ENCODE results near the gene SRA1. TPM values are rescaled to one million over a fixed set of nuclear protein-coding genes. Genes with fewer than 3 reads are reported as not detected.

SRA1 gene
- total and polyA plus RNA-seq, 2 of the 4 experiments (the other 2 are of a cell fraction): 52.9 to 54.8 TPM

- Histone ChIP-seq H3K9ac (ENCODE audit: low read depth, low read length) (no peak overlapping the region), H3K36me3 (ENCODE audit: control insufficient read depth, insufficient read depth, low read length) (no peaks in the 10 kb centered on the region), H3K18ac (ENCODE audit: low read depth, low read length) (no peak overlapping the region), H4K5ac (ENCODE audit: low read depth, low read length) (no peak overlapping the region), H3K56ac (ENCODE audit: extremely low read depth, insufficient read depth, low read length) (no peak overlapping the region), H3K4me1 (ENCODE audit: control insufficient read depth, insufficient read depth, low read length) (peaks cover 12% of the 10 kb centered on the region), H2AK5ac (ENCODE audit: low read depth, low read length) (peak overlapping the region; percentile 79; the same call in 1 of the 2 replicates), H3K4ac (ENCODE audit: low read depth, low read length) (peak overlapping the region; percentile 50), H3K79me1 (ENCODE audit: low read depth in 1 of 2, low read length in 2 of 2) (no peaks in the 10 kb centered on the region), H3K9me3 (ENCODE audit: control insufficient read depth, insufficient read depth, low read length) (no peaks in the 10 kb centered on the region), H3K14ac (replicated peaks; ENCODE audit: low read depth, low read length) (peak overlapping the region; percentile 15; the same call in 1 of the 2 replicates), H4K91ac (ENCODE audit: insufficient read depth, low read depth, low read length) (no peak overlapping the region), H3K27ac (ENCODE audit: insufficient read depth, low read length) (no peak overlapping the region), H2AK9ac (replicated peaks; ENCODE audit: low read depth, low read length, poor library complexity) (peak overlapping the region; percentile 69), H2BK120ac (ENCODE audit: low read depth, low read length) (peak overlapping the region; percentile 22; the same call in 1 of the 2 replicates), H2BK5ac (ENCODE audit: low read depth, low read length, poor library complexity, severe bottlenecking) (no peak overlapping the region), H3K4me3 (ENCODE audit: insufficient read depth, low read depth, low read length) (no peak overlapping the region), H2BK20ac (ENCODE audit: low read depth, low read length) (peak overlapping the region; percentile 80), H3K23ac (ENCODE audit: low read depth, low read length) (no peak overlapping the region), H4K20me1 (ENCODE audit: insufficient read depth, low read length) (no peaks in the 10 kb centered on the region), H2BK15ac (ENCODE audit: low read depth, low read length) (peak overlapping the region; percentile 57; the same call in 1 of the 3 replicates), H3K4me2 (ENCODE audit: low read depth, low read length) (no peak overlapping the region), H2AFZ (replicated peaks; ENCODE audit: low read length, poor library complexity) (peak overlapping the region; percentile 89), H3K27me3 (ENCODE audit: control insufficient read depth, insufficient read depth, low read length) (no peaks in the 10 kb centered on the region; the same call in 1 of the 2 replicates), H3K9me1 (ENCODE audit: insufficient read depth, low read length) (no peaks in the 10 kb centered on the region), H4K8ac (ENCODE audit: low read depth in 2 of 2, low read length in 2 of 2) (peak overlapping the region in 1 of 2 experiments; percentile 72; a peak in 1 of 4 replicates)
- ATAC-seq (ENCODE audit: low read depth): peak; percentile 80
- ChIA-PET CTCF (no interaction called here), POLR2A (ENCODE audit: unreplicated experiment) (no interaction called here)
- peak; percentile 57 for DNase-seq
- intact Hi-C loops (cut with micrococcal nuclease) (no loop called here), in situ Hi-C loops (cut with MboI; ENCODE audit: low sequenced_read_pairs) (no loop called here), dilution Hi-C loops (cut with HindIII; ENCODE audit: low sequenced_read_pairs, unreplicated experiment) (no loop called here)
- TF ChIP-seq POLR2A (IDR thresholded peaks at IDR 0.05; ENCODE audit: low read depth, low read length) (no peak), NFE2L2 (IDR thresholded peaks at IDR 0.05; ENCODE audit: low read depth, low read length) (no peak), FOS (IDR thresholded peaks at IDR 0.05; ENCODE audit: low read depth, low read length) (no peak), CHD1 (IDR thresholded peaks at IDR 0.05; ENCODE audit: low read depth, low read length) (no peak), RAD21 (IDR thresholded peaks at IDR 0.05; ENCODE audit: low read length) (no peak), MAFK (IDR thresholded peaks at IDR 0.05; ENCODE audit: low read depth, low read length) (no peak), USF2 (IDR thresholded peaks at IDR 0.05; ENCODE audit: low read depth, low read length) (no peak), RCOR1 (IDR thresholded peaks at IDR 0.05; ENCODE audit: insufficient replicate concordance, low read length) (no peak), CEBPB (IDR thresholded peaks at IDR 0.05; ENCODE audit: low read depth, low read length) (no peak), CTCF (conservative IDR thresholded peaks at IDR 0.05; ENCODE audit: low read depth, low read length) (no peak), MAZ (IDR thresholded peaks at IDR 0.05; ENCODE audit: borderline replicate concordance, low read depth, low read length) (no peak), MXI1 (IDR thresholded peaks at IDR 0.05; ENCODE audit: borderline replicate concordance, low read depth, low read length) (no peak), BHLHE40 (IDR thresholded peaks at IDR 0.05; ENCODE audit: low read depth, low read length) (no peak), ELK1 (IDR thresholded peaks at IDR 0.05; ENCODE audit: borderline replicate concordance, low read depth, low read length) (no peak), SMC3 (IDR thresholded peaks at IDR 0.05; ENCODE audit: low read depth, low read length) (no peak), RFX5 (IDR thresholded peaks at IDR 0.05; ENCODE audit: low read depth, low read length) (no peak)
- 20% methylated on average over 1 of the region's 5 CpGs; no CpG with 5 or more reads in 1 of the 2 experiments for WGBS, 2 experiments (ENCODE audit: extremely low coverage in 2 of 2, insufficient read length in 1 of 2)
- no TSS peak for BruUV-seq (replicated peaks)
Measured at GRCh38 chr5:140591747-140592372, 34.6 kb upstream of the SRA1 start.

All from IMR-90 (cell line).